Endothelial cell of umbilical vein (primary cell): Measurements from ENCODE around the gene SPATS2L. TPM values are rescaled to one million over a fixed set of nuclear protein-coding genes. Genes with fewer than 3 reads are reported as not detected.

Source experiments
- BruUV-seq: library from RNA; stranded (reverse); fragments of 400-500 nt; replicated peaks from 2 replicates; lab custom pipeline; 2021; lab: Mats Ljungman, UMichigan
- CTCF ChIA-PET: fragments of 300-600, 350-600 bp; sonication (Branson Sonifier 250); formaldehyde crosslinking; loops from one replicate; lab custom pipeline; 2021; ENCODE audit warnings: antibody characterized with exemption, inconsistent platforms; lab: Charles Lee
- POLR2A ChIA-PET: fragments of 300-600, 350-600 bp; sonication (Branson Sonifier 250); formaldehyde crosslinking; loops from one replicate; lab custom pipeline; 2021; ENCODE audit warnings: antibody characterized with exemption, inconsistent platforms; lab: Charles Lee
- DNase-seq: peaks from one replicate; pipeline ENCODE4 v3.0.0-alpha.2; 2011; ENCODE audit warnings: low read depth, low spot score
- FAIRE-seq: peaks from 2 replicates; lab custom pipeline; 2011; peaks lifted over from hg19 to GRCh38; lab: Jason Lieb, UNC
- H2AFZ ChIP-seq: 2 replicates; pipeline ENCODE4 v1.6.0; 2012; ENCODE audit warnings: low read depth, low read length, control low read depth, inconsistent platforms
- H3K27ac ChIP-seq: 2 replicates; pipeline ENCODE4 v1.5.1; 2011; ENCODE audit warnings: low read depth, mild to moderate bottlenecking, control low read depth, low read length, moderate library complexity; ENCODE audit not compliant: insufficient read depth
- H3K27me3 ChIP-seq, 2 experiments: 2 replicates each; pipeline versions ENCODE4 v1.6.0 to v1.6.1; 2011; ENCODE audit warnings: low read length in 2 of 2, mixed read lengths in 1 of 2; ENCODE audit not compliant: control insufficient read depth in 2 of 2, insufficient read depth in 2 of 2
- H3K36me3 ChIP-seq, 2 experiments: 2 replicates in 1 of 2; 3 replicates in 1 of 2; pipeline ENCODE4 v1.5.1; 2011; ENCODE audit warnings: low read length in 2 of 2, mild to moderate bottlenecking in 1 of 2, moderate library complexity in 1 of 2; ENCODE audit not compliant: control insufficient read depth in 2 of 2, insufficient read depth in 2 of 2; ENCODE audit errors: extremely low read depth in 1 of 2
- H3K4me1 ChIP-seq: 3 replicates; pipeline ENCODE4 v1.5.1; 2011; ENCODE audit warnings: mild to moderate bottlenecking, low read length; ENCODE audit not compliant: control insufficient read depth, insufficient read depth; ENCODE audit errors: extremely low read depth
- H3K4me2 ChIP-seq: 2 replicates; pipeline ENCODE4 v1.6.1; 2011; ENCODE audit warnings: low read length, control low read depth, mixed read lengths; ENCODE audit not compliant: insufficient read depth
- H3K4me3 ChIP-seq, 3 experiments: fragments of 200-600 bp in 1 of 3; sonication (generic), shearing (Covaris generic) in 1 of 3; replicated peaks in 1 of 3; 2 replicates each; pipeline ENCODE4 v1.5.1; 2011 to 2016; ENCODE audit warnings: control low read depth in 3 of 3, low read length in 3 of 3, mild to moderate bottlenecking in 2 of 3, inconsistent platforms in 1 of 3, low read depth in 1 of 3, moderate library complexity in 1 of 3; ENCODE audit not compliant: insufficient read depth in 1 of 3
- H3K79me2 ChIP-seq: 2 replicates; pipeline ENCODE4 v1.6.0; 2012; ENCODE audit warnings: low read length, inconsistent platforms; ENCODE audit not compliant: control insufficient read depth, insufficient read depth
- H3K9ac ChIP-seq: replicated peaks from 2 replicates; pipeline ENCODE3; 2011; ENCODE audit warnings: low read length, control low read depth; ENCODE audit not compliant: insufficient read depth; ENCODE audit errors: extremely low read depth
- H3K9me1 ChIP-seq: replicated peaks from 3 replicates; pipeline ENCODE4 v1.6.0; 2011; ENCODE audit warnings: mild to moderate bottlenecking, low read length; ENCODE audit not compliant: control insufficient read depth, insufficient read depth; ENCODE audit errors: extremely low read depth
- H3K9me3 ChIP-seq: replicated peaks from 2 replicates; pipeline ENCODE4 v1.5.1; 2012; ENCODE audit warnings: low read length, inconsistent platforms; ENCODE audit not compliant: control insufficient read depth, insufficient read depth
- H4K20me1 ChIP-seq: replicated peaks from 2 replicates; pipeline ENCODE3; 2011; ENCODE audit warnings: mild to moderate bottlenecking, low read length; ENCODE audit not compliant: control insufficient read depth, insufficient read depth; ENCODE audit errors: extremely low read depth
- CTCF ChIP-seq, 2 donors: IDR thresholded peaks; 1 replicate in 1 of 2; 2 replicates in 1 of 2; pipeline ENCODE4 v1.5.1; 2011; ENCODE audit warnings: low read length in 2 of 2, mild to moderate bottlenecking in 2 of 2, moderate library complexity in 2 of 2, control low read depth in 1 of 2, inconsistent platforms in 1 of 2, low read depth in 1 of 2; ENCODE audit not compliant: insufficient read depth in 1 of 2; ENCODE audit errors: extremely low read depth in 1 of 2
- EZH2 ChIP-seq: IDR thresholded peaks from 2 replicates; pipeline ENCODE4 v1.6.1; 2012; ENCODE audit warnings: borderline replicate concordance, low read depth, mild to moderate bottlenecking, moderate library complexity, low read length, inconsistent platforms; ENCODE audit not compliant: severe bottlenecking
- FOS ChIP-seq: IDR thresholded peaks from 2 replicates; pipeline ENCODE4 v1.6.1; 2011; ENCODE audit warnings: mild to moderate bottlenecking, low read length, moderate library complexity, borderline replicate concordance; ENCODE audit not compliant: insufficient read depth
- GATA2 ChIP-seq: IDR thresholded peaks from 2 replicates; pipeline ENCODE4 v1.7.0; 2011; ENCODE audit warnings: low read depth, mild to moderate bottlenecking, moderate library complexity, mixed read lengths, low read length; ENCODE audit not compliant: insufficient read length, insufficient read depth
- JUN ChIP-seq: IDR thresholded peaks from 2 replicates; pipeline ENCODE4 v1.6.1; 2011; ENCODE audit warnings: borderline replicate concordance, low read depth; ENCODE audit not compliant: insufficient read length, insufficient read depth
- MAX ChIP-seq: IDR thresholded peaks from 2 replicates; pipeline ENCODE4 v1.6.1; 2011; ENCODE audit not compliant: insufficient read depth, insufficient read length
- MYC ChIP-seq: IDR thresholded peaks from one replicate; pipeline ENCODE4 v1.6.1; 2011; ENCODE audit warnings: mild to moderate bottlenecking, low read depth, low read length
- POLR2A ChIP-seq: IDR thresholded peaks from 2 replicates; pipeline ENCODE4 v1.6.1; 2012; ENCODE audit warnings: low read depth, mild to moderate bottlenecking, control low read depth, low read length
- POLR2AphosphoS5 ChIP-seq: IDR thresholded peaks from 2 replicates; pipeline ENCODE4 v1.6.1; 2012; ENCODE audit warnings: low read depth, mild to moderate bottlenecking, control low read depth, low read length, moderate library complexity; ENCODE audit not compliant: insufficient read depth
- dilution Hi-C: fragments of 300-500 bp; cut with MboI; formaldehyde crosslinking; loops from one replicate; pipeline ENCODE4 v1.15.0; 2019; ENCODE audit warnings: low sequenced_read_pairs; ENCODE audit not compliant: extremely low pct_ligation_motif_present
- intact Hi-C: fragments of 100-400 bp; cut with micrococcal nuclease; formaldehyde crosslinking; loops from one replicate; pipeline ENCODE4 v1.10.0; 2022
- polyA plus RNA-seq, 4 experiments: library from polyadenylated mRNA; depleted of rRNA in 3 of 4; stranded (reverse) in 3 of 4; unstranded in 1 of 4; fragments of >200 nt; gene quantifications; 2 replicates each; pipeline versions ENCODE4 v1.2.1 to v1.2.3, GENCODE V29; 2011 to 2012; ENCODE audit warnings: missing spikeins in 1 of 4
- total RNA-seq: library from RNA; stranded (reverse); gene quantifications from 2 replicates; pipeline ENCODE4 v1.2.3, GENCODE V29; 2021

Gene SPATS2L
- total and polyA plus RNA-seq, 2 donors (not counting 3 experiments of a cell fraction or from before 2014, with no cell fraction given), result 29.1 to 72.9 TPM

DNA sequence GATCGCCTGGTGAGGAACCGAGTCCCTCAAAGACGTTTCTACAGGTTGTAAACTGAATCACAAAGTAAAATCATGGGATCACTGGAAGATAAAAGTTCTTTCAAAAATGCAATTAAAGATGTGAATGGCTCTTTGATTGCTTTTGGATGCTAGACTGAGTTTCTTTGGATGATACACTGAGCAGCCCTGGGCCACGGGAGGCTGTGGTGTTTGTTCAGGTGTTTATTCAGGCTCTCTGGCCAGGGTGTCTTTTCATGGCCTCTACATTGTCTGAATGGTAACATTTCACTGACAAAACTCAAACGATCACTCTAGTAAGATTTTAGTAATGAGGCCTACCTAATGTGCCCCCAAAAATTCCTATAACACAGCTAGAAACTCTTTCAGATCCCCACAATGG lies 48.4 kb upstream of the SPATS2L start:
- BruUV-seq, result no TSS peak

More for the DNA sequence above, 48.4 kb upstream of the SPATS2L start:
- Histone ChIP-seq H2AFZ (no peak overlapping the region), H3K9ac (no peak overlapping the region), H3K27ac (no peak overlapping the region), H3K9me1 (no peaks in the 10 kb centered on the region), H3K79me2 (no peaks in the 10 kb centered on the region), H3K27me3 (peaks cover 3 to 4% of the 10 kb centered on the region in 2 experiments), H4K20me1 (no peaks in the 10 kb centered on the region), H3K9me3 (no peaks in the 10 kb centered on the region), H3K36me3 (no peaks in the 10 kb centered on the region), H3K4me2 (no peak overlapping the region), H3K4me3 (no peak overlapping the region), H3K4me1 (no peaks in the 10 kb centered on the region)
- POLR2A ChIA-PET, result no interaction called here
- intact Hi-C loops, result no loop called here
- TF ChIP-seq CTCF (IDR thresholded peaks at IDR 0.05; ENCODE audit: extremely low read depth in 1 of 2, insufficient read depth in 1 of 2, low read depth in 1 of 2, low read length in 2 of 2) (no peak), FOS (no peak), POLR2AphosphoS5 (no peak), POLR2A (no peak), JUN (no peak), GATA2 (no peak), MAX (no peak), MYC (no peak), EZH2 (no peak)
- CTCF ChIA-PET, result interaction anchor here (1.4 kb wide), 1 partner anchor 13 kb away, joined by 4 read pairs; no protein-coding TSS in a partner anchor
- DNase-seq (no peak), FAIRE-seq (no peak)
- dilution Hi-C loops, result no loop called here
